HepG2 (cell line): ENCODE measurements around the gene PCED1B.

Experiments used
- EP300 ChIP-seq, 3 experiments: sonication (generic) in 1 of 3; formaldehyde crosslinking in 1 of 3; IDR thresholded peaks; 2 replicates each; pipeline versions ENCODE4 v1.5.1 to v1.6.1; 2011 to 2020; ENCODE audit warnings: low read depth in 2 of 3, low read length in 2 of 3, borderline replicate concordance in 1 of 3, improper control_type of control experiment in 1 of 3, mild to moderate bottlenecking in 1 of 3, missing genetic modification reagents in 1 of 3, moderate library complexity in 1 of 3
- EZH2 ChIP-seq: conservative IDR thresholded peaks from 2 replicates; pipeline ENCODE4 v1.6.1; 2012; ENCODE audit warnings: mild to moderate bottlenecking, low read depth, low read length, moderate library complexity
- MYC ChIP-seq: sonication (generic); formaldehyde crosslinking; IDR thresholded peaks from 2 replicates; pipeline ENCODE4 v1.9.0; 2021; ENCODE audit warnings: missing genetic modification reagents, borderline replicate concordance
- YY1 ChIP-seq: IDR thresholded peaks from 2 replicates; pipeline ENCODE4 v1.6.1; 2011; ENCODE audit warnings: low read length, low read depth, moderate library complexity, mild to moderate bottlenecking; ENCODE audit not compliant: insufficient read depth, insufficient replicate concordance
- ZBTB1 ChIP-seq: sonication (generic); formaldehyde crosslinking; IDR thresholded peaks from 2 replicates; pipeline ENCODE4 v1.4.0; 2020; ENCODE audit warnings: missing genetic modification reagents, borderline replicate concordance
- ZNF280D ChIP-seq: sonication (generic); formaldehyde crosslinking; IDR thresholded peaks from 2 replicates; pipeline ENCODE4 v1.5.1; 2020; ENCODE audit warnings: mild to moderate bottlenecking, missing genetic modification reagents
- ZNF546 ChIP-seq: sonication (generic); formaldehyde crosslinking; conservative IDR thresholded peaks from 2 replicates; pipeline ENCODE4 v1.8.1; 2023; ENCODE audit warnings: mild to moderate bottlenecking, missing genetic modification reagents
- ZSCAN20 ChIP-seq: sonication (generic); formaldehyde crosslinking; IDR thresholded peaks from 2 replicates; pipeline ENCODE4 v1.4.0; 2020; ENCODE audit warnings: missing genetic modification reagents, mild to moderate bottlenecking, borderline replicate concordance
- TF ChIP-seq, protein P1 (sequence below): sonication (generic); formaldehyde crosslinking; IDR thresholded peaks from 2 replicates; pipeline ENCODE4 v1.4.0; 2020; ENCODE audit warnings: missing genetic modification reagents, borderline replicate concordance

DNA sequence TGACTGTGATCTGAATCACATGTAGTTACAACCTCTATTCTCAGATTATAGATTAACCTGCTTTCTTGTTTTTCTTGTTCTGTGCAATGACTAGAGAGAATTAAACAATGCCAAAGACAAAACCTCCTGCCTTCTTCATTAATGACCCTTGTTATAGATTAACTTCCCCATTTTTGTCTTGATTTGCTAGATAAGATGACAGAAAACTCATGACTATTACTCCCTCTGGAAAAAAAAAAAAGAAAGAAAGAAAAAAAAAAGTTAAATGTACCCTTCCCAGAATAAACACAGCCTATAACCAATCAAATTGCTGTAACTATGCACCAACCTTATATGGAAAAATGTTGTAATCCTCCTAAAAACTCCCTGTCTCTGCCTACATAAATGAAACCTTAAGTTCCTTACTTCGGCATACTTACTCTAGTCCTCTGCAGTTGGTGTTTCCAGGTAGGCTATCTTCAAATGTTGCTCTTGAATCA lies 41.1 kb upstream of the PCED1B start:
- no peak for TF ChIP-seq MYC (CRISPR knock-in tag)
- no peak for TF ChIP-seq ZBTB1
- TF ChIP-seq, protein P1, sequence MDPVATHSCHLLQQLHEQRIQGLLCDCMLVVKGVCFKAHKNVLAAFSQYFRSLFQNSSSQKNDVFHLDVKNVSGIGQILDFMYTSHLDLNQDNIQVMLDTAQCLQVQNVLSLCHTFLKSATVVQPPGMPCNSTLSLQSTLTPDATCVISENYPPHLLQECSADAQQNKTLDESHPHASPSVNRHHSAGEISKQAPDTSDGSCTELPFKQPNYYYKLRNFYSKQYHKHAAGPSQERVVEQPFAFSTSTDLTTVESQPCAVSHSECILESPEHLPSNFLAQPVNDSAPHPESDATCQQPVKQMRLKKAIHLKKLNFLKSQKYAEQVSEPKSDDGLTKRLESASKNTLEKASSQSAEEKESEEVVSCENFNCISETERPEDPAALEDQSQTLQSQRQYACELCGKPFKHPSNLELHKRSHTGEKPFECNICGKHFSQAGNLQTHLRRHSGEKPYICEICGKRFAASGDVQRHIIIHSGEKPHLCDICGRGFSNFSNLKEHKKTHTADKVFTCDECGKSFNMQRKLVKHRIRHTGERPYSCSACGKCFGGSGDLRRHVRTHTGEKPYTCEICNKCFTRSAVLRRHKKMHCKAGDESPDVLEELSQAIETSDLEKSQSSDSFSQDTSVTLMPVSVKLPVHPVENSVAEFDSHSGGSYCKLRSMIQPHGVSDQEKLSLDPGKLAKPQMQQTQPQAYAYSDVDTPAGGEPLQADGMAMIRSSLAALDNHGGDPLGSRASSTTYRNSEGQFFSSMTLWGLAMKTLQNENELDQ (CRISPR knock-in tag), result no peak
- no peak for TF ChIP-seq ZSCAN20 (CRISPR knock-in tag)
- no peak for TF ChIP-seq EZH2
- no peak for TF ChIP-seq YY1
- no peak for TF ChIP-seq ZNF546 (CRISPR knock-in tag)
- no peak for TF ChIP-seq ZNF280D
- no peak for TF ChIP-seq EP300 (IDR thresholded peaks at IDR 0.05; ENCODE audit: low read depth in 2 of 2, low read length in 2 of 2)
- TF ChIP-seq EP300 (CRISPR knock-in tag; IDR thresholded peaks at IDR 0.05; ENCODE audit: borderline replicate concordance), result no peak
